GM06990 (cell line): ENCODE results near the gene CEP72.
"Not testable (repeated sequence)": the region's sequence is repeated elsewhere in the genome, so short reads cannot be mapped to it uniquely, and the experiment has no call there.

Source experiments
- DNase-seq: peaks from one replicate; pipeline ENCODE4 v3.0.0-alpha.2; 2011; ENCODE audit not compliant: insufficient read length; ENCODE audit errors: extremely low read depth
- H3K27me3 ChIP-seq: replicated peaks from 2 replicates; pipeline ENCODE4 v1.6.0; 2011; ENCODE audit warnings: low read length; ENCODE audit not compliant: control insufficient read depth, insufficient read depth
- H3K36me3 ChIP-seq: 2 replicates; pipeline ENCODE4 v1.5.1; 2011; ENCODE audit warnings: low read length; ENCODE audit not compliant: control insufficient read depth, insufficient read depth
- H3K4me3 ChIP-seq: replicated peaks from 2 replicates; pipeline ENCODE4 v1.5.1; 2011; ENCODE audit warnings: low read depth, mild to moderate bottlenecking, control low read depth, low read length
- CTCF ChIP-seq: IDR thresholded peaks from 2 replicates; pipeline ENCODE4 v1.5.1; 2011; ENCODE audit warnings: low read length, control low read depth, mild to moderate bottlenecking, inconsistent platforms; ENCODE audit not compliant: insufficient read depth, poor library complexity, severe bottlenecking

The CEP72 gene

GRCh38 chr5:680118-680795 lies 68.1 kb downstream of the CEP72 start:
- not testable (repeated sequence) for H3K36me3 ChIP-seq, H3K4me3 ChIP-seq, H3K27me3 ChIP-seq, DNase-seq

- not testable (repeated sequence) for H3K4me3 ChIP-seq, DNase-seq, H3K27me3 ChIP-seq, H3K36me3 ChIP-seq
Observed at GRCh38 chr5:680836-681235, 68.7 kb downstream of the CEP72 start.

GRCh38 chr5:681317-682191 lies 69.4 kb downstream of the CEP72 start:
- DNase-seq, H3K36me3 ChIP-seq, H3K27me3 ChIP-seq, H3K4me3 ChIP-seq: not testable (repeated sequence)

GRCh38 chr5:682216-682615 lies 70.1 kb downstream of the CEP72 start:
- not testable (repeated sequence) for H3K4me3 ChIP-seq, DNase-seq, H3K27me3 ChIP-seq, H3K36me3 ChIP-seq

- not testable (repeated sequence) for DNase-seq, H3K4me3 ChIP-seq, H3K27me3 ChIP-seq, H3K36me3 ChIP-seq
Observed at GRCh38 chr5:682651-683358, 70.7 kb downstream of the CEP72 start.

- TF ChIP-seq CTCF, result no peak
- no peaks in the 10 kb centered on the region for H3K36me3 ChIP-seq
- H3K27me3 ChIP-seq, result no peaks in the 10 kb centered on the region
- no peak overlapping the region for H3K4me3 ChIP-seq
- no peak for DNase-seq
Observed at GRCh38 chr5:683551-684481, 71.7 kb downstream of the CEP72 start.

- H3K27me3 ChIP-seq, result no peaks in the 10 kb centered on the region
- H3K36me3 ChIP-seq, result no peaks in the 10 kb centered on the region
- no peak overlapping the region for H3K4me3 ChIP-seq
- no peak for DNase-seq
- TF ChIP-seq CTCF, result no peak
Observed at GRCh38 chr5:684751-685216, 72.6 kb downstream of the CEP72 start.
